Mucosa of descending colon (tissue), 3 donors: ENCODE measurements around the gene COL11A2. TPM values are rescaled to one million over a fixed set of nuclear protein-coding genes. Genes with fewer than 3 reads are reported as not detected.

ENCODE experiments used
- ATAC-seq: fragments of 200-7000 bp; cut with Tn5 transposase; one replicate; pipeline ENCODE4 v1.9.1; 2020; ENCODE audit warnings: mild to moderate bottlenecking, moderate library complexity
- DNase-seq, 3 donors: peaks; one replicate each; pipeline ENCODE4 v3.0.0-alpha.2; 2020
- H3K36me3 ChIP-seq: fragments of 200-600 bp; one replicate; pipeline ENCODE4 v1.8.0; 2021; ENCODE audit warnings: low read depth, mild to moderate bottlenecking
- H3K4me1 ChIP-seq: fragments of 200-600 bp; one replicate; pipeline ENCODE4 v1.8.0; 2021; ENCODE audit warnings: low read depth, mild to moderate bottlenecking
- H3K4me3 ChIP-seq: fragments of 200-600 bp; one replicate; pipeline ENCODE4 v1.8.0; 2021; ENCODE audit warnings: mild to moderate bottlenecking
- H3K9me3 ChIP-seq: fragments of 200-600 bp; one replicate; pipeline ENCODE4 v1.8.0; 2021; ENCODE audit warnings: mild to moderate bottlenecking
- CTCF ChIP-seq: fragments of 200-600 bp; IDR thresholded peaks from one replicate; pipeline ENCODE4 v1.8.0; 2022; ENCODE audit warnings: antibody characterized with exemption, mild to moderate bottlenecking
- intact Hi-C, 2 donors: fragments of 100-400 bp; cut with DNase I in 1 of 2; cut with micrococcal nuclease in 1 of 2; formaldehyde crosslinking; loops; one replicate each; pipeline versions ENCODE4 v1.11.0 to v1.11.1; 2022; cut with DNase I, micrococcal nuclease
- long read RNA-seq, 2 donors: library from polyadenylated mRNA; unstranded; transcript quantifications; one replicate each; pipeline ENCODE4 v2.0.0, GENCODE V29; 2019 to 2021
- total RNA-seq, 3 donors: library from RNA; stranded (reverse); fragmentation: NEBNext Ultra II Directional in 2 of 3; extraction: Animal tissue kit (Norgen Biotek cat#: 25700) in 2 of 3; gene quantifications; one replicate each; pipeline versions ENCODE4 v1.2.1 to v1.2.4, GENCODE V29; 2021 to 2023
- donor health status: DM: no; HTN: no; CAD: no; lungs with moderate emphysema.
- donor health status: DM: no; HTN: no; CAD: no.
- donor health status: DM: no; HTN: yes; CAD: no.

COL11A2 gene
- 1 to 10 TPM in 1 of 3 donors, under 1 TPM in 2; 0.27 to 1.1 (median 0.52) TPM for total RNA-seq
- long read RNA-seq, donor 1, result 0 reads
- long read RNA-seq, donor 2, result 0 reads

DNA sequence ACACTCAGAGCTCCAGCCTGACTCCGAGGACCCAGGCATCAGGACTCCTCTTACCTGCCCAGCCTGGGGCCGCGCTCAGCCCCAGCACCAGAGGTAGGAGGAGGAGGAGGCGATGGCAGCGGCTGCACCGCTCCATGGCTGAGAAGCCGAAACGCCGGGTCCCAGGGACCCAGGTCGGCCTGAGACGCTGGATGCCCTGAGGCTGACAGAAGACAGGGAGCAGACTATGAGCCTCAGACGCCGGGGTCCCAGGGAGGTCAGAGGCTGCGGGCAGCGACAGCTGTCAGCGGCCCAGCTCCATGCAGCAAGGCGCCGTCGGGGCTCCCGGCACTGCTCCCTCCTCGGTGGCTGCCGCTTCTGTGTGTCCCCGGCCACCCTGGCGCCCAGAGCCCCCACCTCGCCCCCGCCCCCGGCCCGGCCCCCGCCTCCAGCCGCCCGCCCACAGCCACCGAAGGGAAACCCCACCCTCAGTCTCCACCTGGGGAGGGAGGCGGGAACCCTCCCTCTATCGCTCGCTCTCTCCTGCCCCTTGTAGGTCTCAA is at the start of gene COL11A2:
TSS of gene COL11A2 (minus strand) at position 363 of the 542 bp plus-strand sequence. CDS start at position 136, 227 bp downstream.
- no peaks in the 10 kb centered on the region for H3K9me3 ChIP-seq
- DNase-seq (peak in 1 of 3 donors; percentile 47), ATAC-seq (peak; percentile 31)
- no peak for TF ChIP-seq CTCF
- peaks cover 10% of the 10 kb centered on the region for H3K4me1 ChIP-seq
- no peak within 1 kb of the TSS for H3K4me3 ChIP-seq
- H3K36me3 ChIP-seq, result peaks cover 8% of the 10 kb centered on the region
- intact Hi-C loops, result no loop called here

- intact Hi-C loops, result loop anchor here (10.0 kb wide), 2 partner anchors 127 to 227 kb away; no protein-coding TSS in a partner anchor
- no peak overlapping the region for H3K4me3 ChIP-seq
Measured at GRCh38 chr6:33241968-33242367, 49.7 kb upstream of the COL11A2 start.

GRCh38 chr6:33237741-33238140 is 45.5 kb upstream of the COL11A2 start:
- DNase-seq, result no peak
- Histone ChIP-seq H3K36me3 (no peaks in the 10 kb centered on the region), H3K9me3 (no peaks in the 10 kb centered on the region), H3K4me3 (no peak overlapping the region), H3K4me1 (no peaks in the 10 kb centered on the region)
- intact Hi-C loops, result no loop called here
- ATAC-seq, result no peak
- TF ChIP-seq CTCF, result no peak

More at GRCh38 chr6:33241968-33242367, 49.7 kb upstream of the COL11A2 start:
- TF ChIP-seq CTCF, result no peak
- ATAC-seq (no peak), DNase-seq (no peak)
- Histone ChIP-seq H3K36me3 (no peaks in the 10 kb centered on the region), H3K9me3 (no peaks in the 10 kb centered on the region), H3K4me1 (no peaks in the 10 kb centered on the region)

- H3K4me3 ChIP-seq, result no peak overlapping the region
- no peak for DNase-seq
- ATAC-seq, result no peak
- no peaks in the 10 kb centered on the region for H3K4me1 ChIP-seq
- H3K36me3 ChIP-seq, result no peaks in the 10 kb centered on the region
- intact Hi-C loops, result no loop called here
- H3K9me3 ChIP-seq, result no peaks in the 10 kb centered on the region
- TF ChIP-seq CTCF, result no peak
Measured at GRCh38 chr6:33236852-33237251, 44.6 kb upstream of the COL11A2 start.

DNA sequence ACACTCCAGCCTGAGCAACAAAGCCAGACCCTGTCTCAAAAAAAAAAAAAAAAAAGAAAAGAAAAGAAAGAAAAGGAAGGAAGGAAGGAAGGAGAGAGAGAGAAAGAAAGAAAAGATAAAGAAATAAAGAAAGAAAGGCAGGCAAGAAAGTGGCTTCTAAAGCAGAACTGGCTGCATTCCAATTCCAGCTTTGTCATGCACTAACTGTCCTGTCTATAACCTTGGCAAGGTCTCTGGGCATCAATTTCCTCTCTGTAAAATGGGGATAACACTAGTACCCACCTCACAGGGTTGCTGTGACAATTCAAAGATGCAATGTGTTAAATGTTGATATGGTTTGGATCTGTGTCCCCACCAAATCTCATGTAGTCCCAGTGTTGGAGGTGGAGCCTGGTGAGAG is 44.1 kb upstream of the COL11A2 start:
- Histone ChIP-seq H3K4me3 (no peak overlapping the region), H3K4me1 (no peaks in the 10 kb centered on the region), H3K9me3 (no peaks in the 10 kb centered on the region), H3K36me3 (no peaks in the 10 kb centered on the region)
- intact Hi-C loops, result no loop called here
- DNase-seq (no peak), ATAC-seq (no peak)
- TF ChIP-seq CTCF, result no peak
